Subcutaneous adipose tissue (tissue), 4 donors: Measurements from ENCODE around the gene MREG. TPM values are rescaled to one million over a fixed set of nuclear protein-coding genes. Genes with fewer than 3 reads are reported as not detected.

Experiments used
- total RNA-seq, 4 donors: library from RNA; depleted of rRNA; stranded (reverse); fragments of >200 nt; gene quantifications; one replicate each; pipeline ENCODE4 v1.1.0, GENCODE V29; 2016
- TF ChIP-seq, protein P1 (sequence below): fragments of 450-650 bp; IDR thresholded peaks from one replicate; pipeline ENCODE4 v1.5.1; 2016; ENCODE audit warnings: low read depth, mild to moderate bottlenecking, control low read depth, antibody characterized with exemption, moderate library complexity

MREG gene
- total RNA-seq, 4 donors from 2014 or later = 3.3 to 13.1 (median 5.7) TPM

- TF ChIP-seq, protein P1, sequence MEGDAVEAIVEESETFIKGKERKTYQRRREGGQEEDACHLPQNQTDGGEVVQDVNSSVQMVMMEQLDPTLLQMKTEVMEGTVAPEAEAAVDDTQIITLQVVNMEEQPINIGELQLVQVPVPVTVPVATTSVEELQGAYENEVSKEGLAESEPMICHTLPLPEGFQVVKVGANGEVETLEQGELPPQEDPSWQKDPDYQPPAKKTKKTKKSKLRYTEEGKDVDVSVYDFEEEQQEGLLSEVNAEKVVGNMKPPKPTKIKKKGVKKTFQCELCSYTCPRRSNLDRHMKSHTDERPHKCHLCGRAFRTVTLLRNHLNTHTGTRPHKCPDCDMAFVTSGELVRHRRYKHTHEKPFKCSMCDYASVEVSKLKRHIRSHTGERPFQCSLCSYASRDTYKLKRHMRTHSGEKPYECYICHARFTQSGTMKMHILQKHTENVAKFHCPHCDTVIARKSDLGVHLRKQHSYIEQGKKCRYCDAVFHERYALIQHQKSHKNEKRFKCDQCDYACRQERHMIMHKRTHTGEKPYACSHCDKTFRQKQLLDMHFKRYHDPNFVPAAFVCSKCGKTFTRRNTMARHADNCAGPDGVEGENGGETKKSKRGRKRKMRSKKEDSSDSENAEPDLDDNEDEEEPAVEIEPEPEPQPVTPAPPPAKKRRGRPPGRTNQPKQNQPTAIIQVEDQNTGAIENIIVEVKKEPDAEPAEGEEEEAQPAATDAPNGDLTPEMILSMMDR = no peak
Observed at GRCh38 chr2:216018709-216019108, 5.4 kb upstream of the MREG start.

GRCh38 chr2:216017365-216017764, 4.0 kb upstream of the MREG start:
- TF ChIP-seq, protein P1 = no peak

GRCh38 chr2:216016581-216016980, 3.2 kb upstream of the MREG start:
- TF ChIP-seq, protein P1 = no peak

- TF ChIP-seq, protein P1 = no peak
Observed at GRCh38 chr2:216015722-216016464, 2.5 kb upstream of the MREG start.

- TF ChIP-seq, protein P1 = no peak
Observed at GRCh38 chr2:216014986-216015385, 1.6 kb upstream of the MREG start.

GRCh38 chr2:216014006-216014405, 655 bp upstream of the MREG start:
- TF ChIP-seq, protein P1 = no peak

DNA sequence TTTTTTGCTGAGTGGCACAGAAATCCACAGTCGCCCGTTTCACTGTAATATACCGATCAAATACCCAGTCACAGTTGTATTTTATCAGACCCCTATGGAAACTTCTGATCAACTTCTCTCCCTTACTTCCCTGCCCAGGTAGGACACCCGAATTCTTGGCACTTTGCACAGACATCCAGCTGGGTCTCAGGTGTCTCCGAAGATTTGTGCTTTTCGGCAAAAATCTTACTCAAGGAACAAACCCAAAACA, 596 bp downstream of the MREG start:
- TF ChIP-seq, protein P1 = no peak
